Measurements from ENCODE around the gene SLCO2A1.

- no peak for TF ChIP-seq POLR2A (IDR thresholded peaks at IDR 0.05)
- TF ChIP-seq, protein P1, sequence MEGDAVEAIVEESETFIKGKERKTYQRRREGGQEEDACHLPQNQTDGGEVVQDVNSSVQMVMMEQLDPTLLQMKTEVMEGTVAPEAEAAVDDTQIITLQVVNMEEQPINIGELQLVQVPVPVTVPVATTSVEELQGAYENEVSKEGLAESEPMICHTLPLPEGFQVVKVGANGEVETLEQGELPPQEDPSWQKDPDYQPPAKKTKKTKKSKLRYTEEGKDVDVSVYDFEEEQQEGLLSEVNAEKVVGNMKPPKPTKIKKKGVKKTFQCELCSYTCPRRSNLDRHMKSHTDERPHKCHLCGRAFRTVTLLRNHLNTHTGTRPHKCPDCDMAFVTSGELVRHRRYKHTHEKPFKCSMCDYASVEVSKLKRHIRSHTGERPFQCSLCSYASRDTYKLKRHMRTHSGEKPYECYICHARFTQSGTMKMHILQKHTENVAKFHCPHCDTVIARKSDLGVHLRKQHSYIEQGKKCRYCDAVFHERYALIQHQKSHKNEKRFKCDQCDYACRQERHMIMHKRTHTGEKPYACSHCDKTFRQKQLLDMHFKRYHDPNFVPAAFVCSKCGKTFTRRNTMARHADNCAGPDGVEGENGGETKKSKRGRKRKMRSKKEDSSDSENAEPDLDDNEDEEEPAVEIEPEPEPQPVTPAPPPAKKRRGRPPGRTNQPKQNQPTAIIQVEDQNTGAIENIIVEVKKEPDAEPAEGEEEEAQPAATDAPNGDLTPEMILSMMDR (IDR thresholded peaks at IDR 0.05), result no peak
Measured at GRCh38 chr3:133994166-133994890, 35.4 kb downstream of the SLCO2A1 start.

Measured in breast epithelium (tissue), 3 donors.